Adrenal gland (tissue), 5 donors: ENCODE measurements around the gene ITGB3.

Experiments used
- CTCF ChIP-seq, 6 experiments: fragments of 450-650 bp in 4 of 6; fragments of 200-600 bp in 2 of 6; sonication (generic) in 1 of 6; IDR thresholded peaks; 1 replicate in 5 of 6; 2 replicates in 1 of 6; pipeline versions ENCODE4 v1.5.1 to v1.8.0; 2016 to 2021; ENCODE audit warnings: antibody characterized with exemption in 6 of 6, mild to moderate bottlenecking in 2 of 6, moderate library complexity in 1 of 6
- POLR2A ChIP-seq, 2 donors: fragments of 450-650 bp; IDR thresholded peaks; one replicate each; pipeline ENCODE4 v1.6.1; 2017; ENCODE audit warnings: antibody characterized with exemption in 2 of 2, mild to moderate bottlenecking in 2 of 2, moderate library complexity in 1 of 2
- donor health status: DM: no; HTN: no; CAD: no.

GRCh38 chr17:47253541-47254402 lies at the start of gene ITGB3:
- no peak for TF ChIP-seq POLR2A (IDR thresholded peaks at IDR 0.05)
- TF ChIP-seq CTCF (IDR thresholded peaks at IDR 0.05): peak in 3 of 6 experiments; percentile 43 to 51 (median 45)
